GM23248 (cell line): Measurements from ENCODE around the gene STAMBPL1. TPM values are rescaled to one million over a fixed set of nuclear protein-coding genes. Genes with fewer than 3 reads are reported as not detected.

ENCODE experiments used
- DNase-seq: peaks from one replicate; pipeline ENCODE4 v3.0.0-alpha.2; 2015
- H2AFZ ChIP-seq: fragments of 200-600 bp; sonication (generic); 2 replicates; pipeline ENCODE4 v1.6.1; 2016; ENCODE audit warnings: antibody characterized with exemption
- H3F3A ChIP-seq: fragments of 200-600 bp; sonication (generic); 2 replicates; pipeline ENCODE4 v1.6.1; 2016; ENCODE audit warnings: mild to moderate bottlenecking, antibody characterized with exemption, mixed run types; ENCODE audit not compliant: insufficient read depth
- H3K27ac ChIP-seq: fragments of 200-600 bp; sonication (generic); 2 replicates; pipeline ENCODE4 v1.5.1; 2016; ENCODE audit warnings: mild to moderate bottlenecking
- H3K27me3 ChIP-seq: fragments of 200-600 bp; sonication (generic); replicated peaks from 2 replicates; pipeline ENCODE4 v1.6.1; 2016; ENCODE audit warnings: mild to moderate bottlenecking; ENCODE audit not compliant: insufficient read depth
- H3K36me3 ChIP-seq: fragments of 200-600 bp; sonication (generic); 2 replicates; pipeline ENCODE4 v1.6.1; 2016; ENCODE audit warnings: low read depth, mild to moderate bottlenecking
- H3K4me1 ChIP-seq: fragments of 200-600 bp; sonication (generic); 2 replicates; pipeline ENCODE4 v1.6.1; 2016; ENCODE audit warnings: mild to moderate bottlenecking; ENCODE audit not compliant: insufficient read depth
- H3K4me2 ChIP-seq: fragments of 200-600 bp; sonication (generic); one replicate; pipeline ENCODE4 v1.6.1; 2016; ENCODE audit warnings: mild to moderate bottlenecking; ENCODE audit not compliant: unreplicated experiment
- H3K4me3 ChIP-seq: fragments of 200-600 bp; sonication (generic); 2 replicates; pipeline ENCODE4 v1.5.1; 2016; ENCODE audit warnings: mild to moderate bottlenecking
- H3K79me2 ChIP-seq: fragments of 200-600 bp; sonication (generic); 2 replicates; pipeline ENCODE4 v1.6.1; 2016; ENCODE audit warnings: mild to moderate bottlenecking; ENCODE audit not compliant: insufficient read depth
- H3K9ac ChIP-seq: fragments of 200-600 bp; sonication (generic); 2 replicates; pipeline ENCODE4 v1.6.1; 2016; ENCODE audit warnings: mild to moderate bottlenecking
- H3K9me2 ChIP-seq: fragments of 200-600 bp; sonication (generic); 2 replicates; pipeline ENCODE4 v1.6.1; 2016; ENCODE audit warnings: mixed run types, mild to moderate bottlenecking, moderate library complexity; ENCODE audit not compliant: insufficient read depth
- H3K9me3 ChIP-seq: fragments of 200-600 bp; sonication (generic); one replicate; pipeline ENCODE4 v1.6.1; 2017; ENCODE audit warnings: low read depth
- H4K20me1 ChIP-seq: fragments of 200-600 bp; sonication (generic); 2 replicates; pipeline ENCODE4 v1.6.0; 2016; ENCODE audit not compliant: insufficient read depth
- EZH2 ChIP-seq: fragments of 200-600 bp; sonication (generic); IDR thresholded peaks from 2 replicates; pipeline ENCODE4 v1.6.1; 2018; ENCODE audit warnings: antibody characterized with exemption, mild to moderate bottlenecking; ENCODE audit not compliant: insufficient read depth, poor library complexity, severe bottlenecking
- EZH2phosphoT487 ChIP-seq: fragments of 200-600 bp; sonication (generic); IDR thresholded peaks from 2 replicates; pipeline ENCODE4 v1.6.1; 2018; ENCODE audit warnings: antibody characterized with exemption, moderate library complexity, mild to moderate bottlenecking, low read depth; ENCODE audit not compliant: insufficient read depth
- WGBS, 2 experiments: methylation state at CpG; one replicate each; pipeline ENCODE4 v1.1.6; 2015 to 2017; ENCODE audit warnings: low lambda C conversion rate in 2 of 2, low coverage in 1 of 2; ENCODE audit errors: missing lambda C conversion rate in 2 of 2; 5-methylcytosine and 5-hydroxymethylcytosine counted together
- in situ Hi-C: fragments of 300-500 bp; cut with MboI; formaldehyde crosslinking; loops from 2 replicates; pipeline ENCODE4 v1.15.0; 2020
- polyA plus RNA-seq: library from polyadenylated mRNA; unstranded; fragments of >200 nt; fragmentation: Nextera tagmentation; extraction: Ambion mirVana; gene quantifications from 2 replicates; pipeline ENCODE4 v1.2.1, GENCODE V29; 2016
- total RNA-seq: library from RNA; depleted of rRNA; stranded (reverse); fragments of >200 nt; shearing (Covaris generic); gene quantifications from 2 replicates; pipeline ENCODE4 v1.2.3, GENCODE V29; 2014

The STAMBPL1 gene
- total and polyA plus RNA-seq, 2 experiments from 2014 or later: 13.3 to 23.9 TPM

GRCh38 chr10:88892222-88892967 lies 12.3 kb downstream of the STAMBPL1 start:
- in situ Hi-C loops: no loop called here
- DNase-seq: peak; percentile 85
- Histone ChIP-seq H3K36me3 (no peaks in the 10 kb centered on the region), H3K9ac (peak overlapping the region; percentile 1; the same call in 1 of the 2 replicates), H3K27ac (peak overlapping the region; percentile 54), H2AFZ (no peak overlapping the region; the same call in 1 of the 2 replicates), H4K20me1 (no peaks in the 10 kb centered on the region), H3K27me3 (no peaks in the 10 kb centered on the region), H3K9me2 (no peaks in the 10 kb centered on the region), H3K4me2 (peak overlapping the region; percentile 72), H3K4me3 (peak overlapping the region; percentile 13; the same call in 1 of the 2 replicates), H3F3A (peaks cover 51% of the 10 kb centered on the region), H3K79me2 (peaks cover 51% of the 10 kb centered on the region), H3K4me1 (peaks cover 88% of the 10 kb centered on the region), H3K9me3 (no peaks in the 10 kb centered on the region)
- WGBS, 2 experiments: 89 to 92% methylated on average over 2 of the region's 2 CpGs
- TF ChIP-seq EZH2phosphoT487 (no peak), EZH2 (no peak)

GRCh38 chr10:88893611-88894010 lies 13.6 kb downstream of the STAMBPL1 start:
- Histone ChIP-seq H2AFZ (no peak overlapping the region), H3K27ac (peak overlapping the region; percentile 54)

GRCh38 chr10:88895250-88895649 lies 15.2 kb downstream of the STAMBPL1 start:
- Histone ChIP-seq H3K27me3 (no peaks in the 10 kb centered on the region), H2AFZ (no peak overlapping the region), H3F3A (peaks cover 54% of the 10 kb centered on the region), H3K79me2 (peaks cover 46% of the 10 kb centered on the region), H3K27ac (no peak overlapping the region), H3K9ac (no peak overlapping the region), H3K4me2 (no peak overlapping the region), H4K20me1 (no peaks in the 10 kb centered on the region), H3K4me1 (peaks cover 77% of the 10 kb centered on the region), H3K9me3 (no peaks in the 10 kb centered on the region), H3K4me3 (no peak overlapping the region), H3K9me2 (no peaks in the 10 kb centered on the region), H3K36me3 (no peaks in the 10 kb centered on the region)
- in situ Hi-C loops: no loop called here
- DNase-seq: no peak
- WGBS, 2 experiments: 97 to 100% methylated on average over 1 of the region's 1 CpG
- no peak for TF ChIP-seq EZH2phosphoT487
- no peak for TF ChIP-seq EZH2

More at GRCh38 chr10:88893611-88894010, 13.6 kb downstream of the STAMBPL1 start:
- WGBS, 2 experiments: 13 to 17% methylated on average over 3 of the region's 3 CpGs
- peak; percentile 74 for DNase-seq
- Histone ChIP-seq H3F3A (peaks cover 59% of the 10 kb centered on the region), H3K27me3 (no peaks in the 10 kb centered on the region), H3K4me1 (peaks cover 93% of the 10 kb centered on the region), H3K4me3 (peak overlapping the region; percentile 38), H3K79me2 (peaks cover 47% of the 10 kb centered on the region), H3K4me2 (peak overlapping the region; percentile 72), H4K20me1 (no peaks in the 10 kb centered on the region), H3K9ac (no peak overlapping the region), H3K9me2 (no peaks in the 10 kb centered on the region), H3K36me3 (no peaks in the 10 kb centered on the region), H3K9me3 (no peaks in the 10 kb centered on the region)
- TF ChIP-seq EZH2phosphoT487 (no peak), EZH2 (no peak)
- in situ Hi-C loops: no loop called here

- H3K79me2 ChIP-seq: peaks cover 50% of the 10 kb centered on the region
- no peaks in the 10 kb centered on the region for H3K9me3 ChIP-seq
- no peak for DNase-seq
- TF ChIP-seq EZH2phosphoT487: no peak
- H3K4me2 ChIP-seq: peak overlapping the region; percentile 34
- H3K4me1 ChIP-seq: peaks cover 74% of the 10 kb centered on the region
- peak overlapping the region; percentile 61 for H3K27ac ChIP-seq
- 42 to 49% methylated on average over 4 of the region's 4 CpGs for WGBS, 2 experiments
- no peaks in the 10 kb centered on the region for H3K36me3 ChIP-seq
- no peaks in the 10 kb centered on the region for H3K27me3 ChIP-seq
- H3K9ac ChIP-seq: no peak overlapping the region
- in situ Hi-C loops: no loop called here
- H3K4me3 ChIP-seq: 0 out of 2 replicates have a peak overlapping the region, but pooled peaks have one; percentile 3
- H3K9me2 ChIP-seq: no peaks in the 10 kb centered on the region
- no peaks in the 10 kb centered on the region for H4K20me1 ChIP-seq
- H2AFZ ChIP-seq: peak overlapping the region; percentile 37
- peaks cover 50% of the 10 kb centered on the region for H3F3A ChIP-seq
These were observed 16.4 kb downstream of the STAMBPL1 start for GRCh38 chr10:88896372-88896993.
